ENCODE data around the gene ADCK1. TPM values are rescaled to one million over a fixed set of nuclear protein-coding genes. Genes with fewer than 3 reads are reported as not detected.

The ADCK1 gene
- total RNA-seq, 4 donors from 2014 or later, result 3.8 to 11.1 (median 6.8) TPM

- H3K36me3 ChIP-seq, result peaks cover 0 to 52% of the 10 kb centered on the region in 2 donors
- H3K4me1 ChIP-seq, result no peaks in the 10 kb centered on the region
- WGBS, 2 donors (ENCODE audit: low coverage in 1 of 2), result 81 to 96% methylated on average over 4 of the region's 6 CpGs
- TF ChIP-seq CTCF (IDR thresholded peaks at IDR 0.05), result no peak
- no peak for TF ChIP-seq POLR2AphosphoS5 (IDR thresholded peaks at IDR 0.05)
- TF ChIP-seq EP300 (IDR thresholded peaks at IDR 0.05), result no peak
- TF ChIP-seq POLR2A (IDR thresholded peaks at IDR 0.05), result no peak
- no peaks in the 10 kb centered on the region for H3K9me3 ChIP-seq
- no peaks in the 10 kb centered on the region for H3K27me3 ChIP-seq
- no peak overlapping the region for H3K4me3 ChIP-seq
- no peak overlapping the region for H3K27ac ChIP-seq
- ATAC-seq, result no peak
These were observed 103.3 kb downstream of the ADCK1 start for GRCh38 chr14:77903221-77903620.

GRCh38 chr14:77903937-77904617 lies 104.2 kb downstream of the ADCK1 start:
- TF ChIP-seq EP300 (IDR thresholded peaks at IDR 0.05) (no peak), POLR2AphosphoS5 (IDR thresholded peaks at IDR 0.05) (no peak), CTCF (IDR thresholded peaks at IDR 0.05) (no peak), POLR2A (IDR thresholded peaks at IDR 0.05) (no peak)
- no peaks in the 10 kb centered on the region for H3K9me3 ChIP-seq
- no peak for ATAC-seq

GRCh38 chr14:77906446-77906845 lies 106.5 kb downstream of the ADCK1 start:
- no peaks in the 10 kb centered on the region for H3K27me3 ChIP-seq
- H3K4me3 ChIP-seq, result no peak overlapping the region
- TF ChIP-seq POLR2A (IDR thresholded peaks at IDR 0.05) (no peak), POLR2AphosphoS5 (IDR thresholded peaks at IDR 0.05) (no peak), EP300 (IDR thresholded peaks at IDR 0.05) (no peak), CTCF (IDR thresholded peaks at IDR 0.05) (no peak)
- H3K27ac ChIP-seq, result no peak overlapping the region
- 100% methylated on average over 1 of the region's 1 CpG for WGBS, 2 donors (ENCODE audit: low coverage in 1 of 2)
- no peaks in the 10 kb centered on the region for H3K9me3 ChIP-seq
- no peak for ATAC-seq
- H3K36me3 ChIP-seq, result peaks cover 0 to 40% of the 10 kb centered on the region in 2 donors
- H3K4me1 ChIP-seq, result no peaks in the 10 kb centered on the region

More at GRCh38 chr14:77903937-77904617, 104.2 kb downstream of the ADCK1 start:
- H3K27ac ChIP-seq, result no peak overlapping the region
- no peaks in the 10 kb centered on the region for H3K27me3 ChIP-seq
- peaks cover 0 to 48% of the 10 kb centered on the region in 2 donors for H3K36me3 ChIP-seq
- H3K4me1 ChIP-seq, result no peaks in the 10 kb centered on the region
- WGBS, 2 donors (ENCODE audit: low coverage in 1 of 2), result 80% methylated on average over 1 of the region's 8 CpGs; no CpG with 5 or more reads in 1 of the 2 donors
- H3K4me3 ChIP-seq, result no peak overlapping the region

GRCh38 chr14:77908847-77909246 lies 108.9 kb downstream of the ADCK1 start:
- no peaks in the 10 kb centered on the region for H3K4me1 ChIP-seq
- ATAC-seq, result no peak
- H3K4me3 ChIP-seq, result no peak overlapping the region
- peaks cover 0 to 27% of the 10 kb centered on the region in 2 donors for H3K36me3 ChIP-seq
- no peak overlapping the region for H3K27ac ChIP-seq
- no peaks in the 10 kb centered on the region for H3K9me3 ChIP-seq
- TF ChIP-seq POLR2AphosphoS5 (IDR thresholded peaks at IDR 0.05), result no peak
- TF ChIP-seq EP300 (IDR thresholded peaks at IDR 0.05), result no peak
- no peak for TF ChIP-seq POLR2A (IDR thresholded peaks at IDR 0.05)
- TF ChIP-seq CTCF (IDR thresholded peaks at IDR 0.05), result no peak
- WGBS, 2 donors (ENCODE audit: low coverage in 1 of 2), result 92% methylated on average over 1 of the region's 4 CpGs; no CpG with 5 or more reads in 1 of the 2 donors
- H3K27me3 ChIP-seq, result no peaks in the 10 kb centered on the region

GRCh38 chr14:77909911-77910310 lies 110.0 kb downstream of the ADCK1 start:
- no peak overlapping the region for H3K4me3 ChIP-seq
- WGBS, 2 donors (ENCODE audit: low coverage in 1 of 2), result 50 to 57% methylated on average over 1 to 2 of the region's 3 CpGs
- no peaks in the 10 kb centered on the region for H3K4me1 ChIP-seq
- TF ChIP-seq POLR2A (IDR thresholded peaks at IDR 0.05) (no peak), POLR2AphosphoS5 (IDR thresholded peaks at IDR 0.05) (no peak), CTCF (IDR thresholded peaks at IDR 0.05) (no peak), EP300 (IDR thresholded peaks at IDR 0.05) (no peak)
- H3K36me3 ChIP-seq, result peaks cover 0 to 36% of the 10 kb centered on the region in 2 donors
- H3K9me3 ChIP-seq, result no peaks in the 10 kb centered on the region
- no peak for ATAC-seq
- H3K27ac ChIP-seq, result no peak overlapping the region
- no peaks in the 10 kb centered on the region for H3K27me3 ChIP-seq
